NCI-H446 (cell line): ENCODE measurements around the gene APH1B.
"Not testable (repeated sequence)": the region's sequence is repeated elsewhere in the genome, so short reads cannot be mapped to it uniquely, and the experiment has no call there.

Experiments
- DNase-seq, 2 experiments: peaks; one replicate each; lab custom pipeline; 2025; lab: John Stamatoyannopoulos, UW

APH1B gene

DNA sequence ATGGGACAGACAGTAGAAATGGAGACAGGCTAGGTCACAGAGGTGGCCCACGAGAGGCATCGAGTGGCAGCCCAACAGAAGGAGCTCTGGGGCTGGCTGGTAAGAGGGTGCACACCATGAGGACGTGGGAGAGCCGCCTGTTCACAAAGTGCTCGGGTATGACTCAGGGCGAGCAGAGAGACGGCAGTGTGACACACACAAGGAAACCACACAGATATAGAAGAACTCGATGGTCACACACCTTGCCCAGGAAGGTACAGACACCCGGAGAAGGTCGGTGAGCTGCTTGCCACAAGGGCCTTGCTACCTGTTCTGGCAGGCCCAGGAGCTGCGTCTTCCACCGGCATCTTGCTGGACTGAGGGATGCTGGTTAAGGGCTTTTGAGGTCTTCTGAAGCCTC lies 54.1 kb downstream of the APH1B start:
- DNase-seq, result no peak

DNA sequence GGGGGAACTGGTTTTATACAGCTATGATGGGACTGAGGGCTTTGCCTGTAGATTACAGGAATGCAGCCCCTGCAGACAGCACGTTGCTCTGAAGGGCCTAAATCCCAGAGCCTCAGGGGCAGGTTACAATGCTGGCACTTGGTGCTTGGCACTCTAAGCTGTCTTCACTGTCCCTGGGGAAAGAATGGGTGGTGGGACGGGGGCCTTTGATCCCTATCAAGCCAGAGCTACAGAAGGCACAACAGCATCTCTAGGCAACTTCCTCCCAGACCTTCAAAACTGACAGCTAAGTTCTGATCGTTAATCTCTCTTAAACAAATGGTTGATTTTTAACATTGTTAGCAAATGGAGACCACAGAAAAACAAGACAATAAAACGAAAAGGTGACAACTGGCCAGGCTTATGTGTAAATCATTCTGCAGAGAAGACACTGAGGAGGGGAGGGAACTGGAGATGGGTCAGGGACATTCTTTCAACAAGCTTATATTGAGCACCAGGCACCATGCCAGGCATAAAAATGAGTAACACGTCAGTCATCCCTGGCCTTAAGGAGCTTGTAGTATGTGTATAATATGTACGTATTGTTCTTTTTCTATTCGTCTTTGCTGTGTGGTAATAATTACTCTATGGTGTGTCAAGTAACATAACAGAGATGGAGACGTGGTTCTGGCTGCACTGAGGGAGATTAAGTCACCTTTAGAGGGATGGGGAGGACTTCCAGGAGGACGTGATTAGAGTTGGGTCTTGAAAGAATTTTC lies 55.1 kb downstream of the APH1B start:
- DNase-seq, result peak; percentile 20 to 60

DNA sequence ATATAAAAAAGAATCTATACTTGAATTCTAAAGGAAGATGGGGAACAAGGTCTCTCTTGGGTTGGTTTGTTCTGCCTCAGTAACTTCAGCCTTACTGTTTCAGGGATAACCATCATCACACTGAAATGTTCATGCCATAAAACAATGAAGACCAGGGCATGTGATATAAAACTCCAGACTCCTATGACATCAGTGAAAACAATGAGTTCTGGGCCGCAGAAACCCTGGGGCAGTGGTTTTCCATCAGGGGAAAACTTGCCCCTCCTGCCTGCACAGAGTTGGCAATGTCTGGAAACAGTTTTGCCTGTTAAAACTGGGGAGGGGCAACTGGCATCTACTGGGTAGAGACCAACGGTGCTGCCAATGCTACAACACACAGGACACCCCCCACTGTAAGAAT lies 57.4 kb downstream of the APH1B start:
- DNase-seq, result no peak

DNA sequence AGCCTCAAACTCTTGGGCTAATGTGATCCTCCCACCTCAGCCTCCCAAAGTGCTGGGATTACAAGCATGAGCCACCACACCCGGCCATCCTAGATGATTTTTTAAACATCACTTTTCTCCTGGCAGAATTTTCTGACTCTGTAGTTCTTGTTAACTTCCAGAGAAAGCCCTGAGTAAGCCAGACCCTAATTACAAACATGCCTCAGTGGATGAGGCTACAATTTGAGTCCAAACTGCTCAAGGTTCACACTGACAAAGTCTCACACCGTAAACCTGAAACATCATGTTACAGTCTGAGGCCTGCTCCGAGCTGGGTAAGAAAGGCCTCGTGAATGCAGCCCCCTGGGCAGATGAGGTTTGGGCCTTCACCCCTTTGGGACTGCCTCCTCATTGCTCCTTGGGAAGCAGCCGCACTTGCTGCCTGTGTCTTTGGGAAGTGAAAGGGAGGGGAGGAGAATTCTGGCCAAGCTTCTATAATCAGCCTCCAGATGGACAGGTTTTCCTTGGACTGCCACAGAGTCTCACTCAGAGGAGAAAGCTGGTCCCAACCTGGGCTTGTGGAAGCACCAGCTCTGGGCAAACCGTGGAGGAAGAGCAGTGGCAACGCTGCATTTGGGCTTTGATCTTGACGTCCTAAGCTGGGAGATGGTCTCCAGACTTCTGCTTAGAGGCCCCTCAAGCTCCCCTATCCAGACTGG lies 58.3 kb downstream of the APH1B start:
- peak in 1 of 2 experiments; percentile 49 for DNase-seq

DNA sequence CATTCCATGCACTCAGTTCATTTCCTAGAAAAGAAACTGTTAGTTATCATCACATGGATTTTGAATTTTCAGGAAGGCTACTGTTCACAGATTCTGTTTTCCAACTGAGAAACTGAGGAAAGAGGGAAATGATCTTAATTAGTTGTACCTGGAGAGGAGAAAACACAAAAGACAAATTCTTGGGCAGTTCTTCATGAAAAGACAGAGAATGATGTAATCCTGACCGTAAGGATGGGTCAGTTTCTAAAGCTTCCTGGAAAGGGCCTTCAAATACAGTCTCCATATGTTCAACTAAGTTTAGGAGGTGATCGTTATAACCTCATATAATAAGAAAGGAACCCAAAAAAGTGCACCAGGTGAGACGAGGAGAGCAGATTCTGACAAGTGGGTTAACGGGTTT lies 59.6 kb downstream of the APH1B start:
- no peak for DNase-seq

DNA sequence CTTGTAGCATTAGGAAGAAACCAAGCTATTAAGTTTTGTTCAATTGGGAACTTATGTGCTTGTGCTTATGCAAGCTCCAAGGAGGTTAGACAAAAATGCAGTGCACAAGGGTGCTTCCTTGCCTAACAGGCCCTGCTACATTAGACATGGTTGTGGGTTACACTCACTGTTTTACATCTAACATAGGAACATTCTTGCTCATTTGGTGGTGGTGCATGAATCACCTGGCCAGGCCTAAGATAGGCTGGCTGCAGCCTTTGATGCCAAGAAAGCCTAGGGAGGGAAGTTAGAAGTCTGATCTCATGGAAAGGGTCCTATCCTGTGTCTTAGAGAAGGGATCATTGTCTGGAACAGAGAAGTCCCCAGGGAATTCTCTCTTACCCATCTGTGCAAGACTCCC lies 60.8 kb downstream of the APH1B start:
- DNase-seq, result peak in 1 of 2 experiments; percentile 9

DNA sequence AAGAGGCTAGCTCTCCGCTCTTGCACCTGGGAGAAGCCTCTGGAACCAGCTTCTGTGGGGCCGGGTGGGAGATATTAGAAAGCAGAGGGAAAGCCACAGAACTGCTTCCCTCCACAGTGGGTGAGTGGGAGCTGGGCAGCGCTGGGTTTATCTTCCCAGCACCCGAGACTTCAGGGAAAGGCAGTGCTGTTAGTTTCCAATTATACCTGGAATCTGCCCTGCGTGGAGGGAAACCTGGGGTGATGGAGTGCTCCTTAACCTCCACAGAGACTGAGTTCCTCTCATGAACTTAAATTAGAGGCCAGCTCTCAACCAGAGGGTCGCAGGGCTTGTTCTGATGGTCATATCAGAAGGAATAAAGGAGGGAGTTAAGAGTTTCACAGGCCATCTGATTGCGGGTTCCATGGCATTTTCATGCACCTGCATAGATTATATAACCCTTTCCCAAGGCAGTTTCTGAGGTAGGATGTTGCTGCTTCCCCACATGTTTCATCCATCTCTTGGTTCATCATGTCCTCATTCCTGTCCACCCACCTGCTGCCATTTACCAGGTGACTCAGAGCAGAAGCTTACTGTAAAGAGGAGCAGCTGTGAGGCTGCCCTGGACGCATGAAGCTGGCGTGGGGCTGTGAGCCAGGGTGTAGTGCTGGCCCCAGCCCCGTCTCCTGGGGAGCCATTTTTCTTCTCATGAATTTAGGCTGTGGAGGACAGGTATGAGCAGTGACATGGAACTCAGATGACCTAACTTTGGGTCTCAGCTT lies 61.8 kb downstream of the APH1B start:
- no peak for DNase-seq

DNA sequence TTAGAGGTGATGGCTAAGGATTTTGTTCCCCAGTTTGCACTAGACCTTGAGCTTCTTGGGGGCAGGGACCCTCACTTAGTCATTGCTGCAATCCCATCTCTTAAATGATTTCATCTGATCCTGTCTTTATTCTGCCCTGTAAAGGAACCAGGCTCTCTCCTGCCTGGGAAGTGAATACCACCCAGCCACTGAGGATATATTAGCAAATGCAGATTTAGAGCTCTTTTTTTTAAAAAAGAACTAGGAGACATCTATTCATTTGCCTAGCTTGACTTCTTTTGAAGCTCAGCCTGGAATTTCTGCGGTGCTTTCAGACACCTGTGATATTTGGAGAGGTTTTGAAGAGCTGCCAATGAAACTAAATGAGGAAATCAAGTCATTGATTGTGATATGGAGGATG lies 62.4 kb downstream of the APH1B start:
- DNase-seq, result no peak

DNA sequence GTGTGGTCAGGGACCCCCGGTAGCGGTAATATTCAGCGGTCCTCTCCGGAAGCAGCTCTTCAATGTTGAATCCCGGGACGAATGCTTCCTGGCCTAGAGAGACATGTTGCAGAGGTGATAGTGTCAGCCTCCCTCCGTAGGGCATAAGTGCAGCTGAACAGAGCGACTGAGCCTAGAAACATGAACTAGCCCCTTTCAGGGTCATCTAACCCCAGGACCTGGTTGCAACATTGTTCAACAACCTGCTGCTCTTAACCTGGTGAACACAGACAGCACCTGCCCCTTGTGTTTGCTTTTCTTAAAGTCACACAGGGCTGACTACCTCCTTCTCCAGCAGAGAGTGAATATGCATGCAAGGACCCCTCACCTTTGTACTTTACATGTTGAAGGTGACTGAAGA lies 62.9 kb downstream of the APH1B start:
- DNase-seq, result no peak

DNA sequence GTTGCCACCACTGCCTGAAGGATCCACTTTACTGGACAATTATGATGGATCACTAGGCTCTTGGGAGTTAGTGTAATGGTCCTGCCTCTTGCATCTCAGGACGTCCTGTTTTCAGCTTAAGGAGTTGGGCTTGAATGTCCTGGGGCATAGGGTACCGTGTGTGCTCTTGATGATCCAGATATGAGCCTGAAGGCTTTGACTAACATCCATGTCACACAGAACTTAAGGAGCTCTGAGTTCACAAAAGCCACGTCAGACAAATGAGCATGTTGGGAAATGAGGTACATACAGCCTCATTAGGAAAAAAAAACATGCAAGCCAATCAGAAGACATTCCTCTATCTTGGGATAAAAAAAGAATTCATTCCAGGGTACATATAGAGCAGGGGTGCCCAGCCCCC lies 63.5 kb downstream of the APH1B start:
- no peak for DNase-seq

DNA sequence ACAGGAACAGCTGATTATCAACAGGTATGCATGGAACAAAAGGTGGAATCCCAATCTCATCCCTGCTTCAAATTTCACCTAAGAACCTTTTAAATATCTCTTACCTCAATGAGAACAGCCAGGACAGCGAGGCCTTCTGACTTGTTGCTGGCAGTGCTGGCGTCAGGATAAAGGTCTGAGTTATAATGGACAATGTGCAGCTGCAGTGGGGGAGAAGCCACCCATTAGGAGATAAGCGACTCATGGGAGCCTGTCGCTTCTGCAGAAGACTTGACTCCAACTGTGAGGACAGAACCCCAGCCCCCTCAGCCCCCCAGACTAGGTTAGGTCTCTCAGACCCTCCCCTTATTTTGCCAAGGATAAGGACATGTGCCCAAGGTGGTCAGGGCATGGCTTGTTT lies 64.5 kb downstream of the APH1B start:
- DNase-seq, result no peak

DNA sequence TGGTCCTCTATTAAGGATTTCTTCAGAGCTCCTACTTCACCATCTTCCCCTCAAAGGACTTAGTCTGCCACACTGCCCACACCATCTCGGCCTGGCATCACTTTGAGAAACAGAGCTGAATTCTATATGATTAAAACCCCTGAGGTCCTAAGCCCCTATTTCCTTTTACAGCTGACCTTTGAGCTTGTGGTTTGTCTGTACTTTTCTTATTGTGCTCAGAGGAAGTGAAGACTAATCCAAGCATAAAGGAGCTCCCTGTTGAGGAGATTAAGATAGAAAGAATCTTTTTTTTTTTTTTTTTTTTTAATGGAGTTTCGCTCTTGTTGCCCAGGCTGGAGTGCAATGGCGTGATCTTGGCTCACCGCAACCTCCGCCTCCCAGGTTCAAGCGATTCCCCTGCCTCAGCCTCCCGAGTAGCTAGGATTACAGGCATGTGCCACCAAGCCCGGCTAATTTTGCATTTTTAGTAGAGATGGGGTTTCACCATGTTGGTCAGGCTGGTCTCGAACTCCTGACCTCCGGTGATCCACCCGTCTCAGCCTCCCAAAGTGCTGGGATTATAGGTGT lies 65.7 kb downstream of the APH1B start:
- not testable (repeated sequence) for DNase-seq

DNA sequence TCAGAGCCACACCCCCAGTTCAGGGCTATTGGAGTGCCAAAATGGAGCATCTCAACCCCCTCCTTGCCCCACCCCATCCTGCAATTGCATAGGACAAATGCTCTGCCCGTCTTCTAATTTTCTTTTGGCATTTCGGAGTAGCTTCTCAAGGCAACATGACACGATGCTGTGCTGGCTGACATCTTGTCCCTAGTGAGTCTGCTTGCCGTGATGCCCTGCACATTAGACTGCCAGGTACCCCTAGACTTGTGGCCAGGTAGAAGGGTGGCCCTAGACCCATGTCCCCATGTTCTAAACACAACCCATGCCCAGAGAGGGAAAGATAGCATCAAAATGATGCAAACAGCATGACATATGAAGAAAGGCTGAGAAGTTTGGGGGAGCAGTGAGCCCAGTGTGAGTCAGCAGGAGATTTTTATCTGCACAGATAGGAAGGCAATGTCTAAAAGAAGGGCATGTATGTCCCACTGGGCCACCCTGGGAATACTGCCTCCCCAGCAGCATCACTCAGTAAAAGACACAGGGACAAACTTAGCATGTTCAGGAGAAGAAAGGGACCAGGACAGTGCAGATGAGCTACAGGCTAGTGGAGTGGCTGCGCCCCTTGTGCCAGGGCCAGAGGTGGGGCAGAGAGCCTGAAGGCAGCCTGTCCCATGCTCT lies 67.5 kb downstream of the APH1B start:
- DNase-seq, result no peak

DNA sequence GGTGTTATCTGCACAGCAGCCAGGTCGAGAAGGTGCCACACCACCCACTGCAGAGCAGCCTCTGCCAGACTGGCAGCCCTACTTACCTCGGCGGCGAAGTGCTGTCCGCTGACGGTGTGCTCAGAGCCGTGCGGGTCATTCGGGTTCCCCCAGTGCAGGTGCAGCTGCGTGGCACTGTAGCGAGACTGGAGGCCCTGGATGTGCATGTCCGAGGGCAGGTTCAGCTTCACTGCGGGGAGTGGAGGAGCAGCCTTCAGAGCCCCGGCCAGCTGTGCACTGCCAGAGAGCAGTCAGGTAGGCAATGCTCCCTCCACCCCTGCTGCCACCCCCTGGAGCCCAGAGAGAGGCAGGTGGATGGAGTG lies 68.0 kb downstream of the APH1B start:
- no peak for DNase-seq

DNA sequence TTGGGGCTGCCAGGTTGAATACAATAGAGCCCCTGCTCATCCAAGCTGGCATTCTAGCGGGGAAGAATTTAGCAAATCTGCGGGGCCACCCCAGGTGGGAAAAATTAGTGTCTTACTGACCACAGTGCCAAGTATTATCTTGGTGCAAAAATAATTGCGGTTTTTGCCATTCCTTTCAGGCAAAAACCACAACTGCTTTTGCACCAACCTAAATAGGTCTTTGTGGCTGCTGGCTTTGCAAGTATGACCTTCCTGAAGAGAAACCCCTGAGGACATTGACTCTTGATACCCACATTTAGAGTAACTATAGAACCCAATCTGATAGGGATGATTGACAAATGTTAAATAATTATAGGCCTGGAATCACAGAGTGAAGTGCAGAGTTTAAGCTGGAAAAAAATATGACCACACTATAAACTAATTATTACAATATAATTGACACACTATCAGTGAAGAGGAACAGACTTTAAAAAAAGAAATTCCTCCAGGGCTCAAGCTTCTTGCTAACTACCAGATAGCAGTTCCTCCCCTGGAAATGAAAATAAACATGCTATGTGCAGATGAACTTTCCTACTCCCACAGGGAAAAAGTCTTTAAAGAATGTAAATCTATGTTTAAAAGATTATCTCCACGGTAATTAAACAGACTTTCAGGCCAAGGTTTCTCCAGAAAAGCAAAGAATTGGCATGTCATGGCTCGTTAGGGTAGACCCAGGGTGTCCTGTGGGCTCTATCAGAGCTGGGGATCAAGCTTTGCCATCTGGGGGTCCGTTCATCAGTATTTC lies 69.9 kb downstream of the APH1B start:
- DNase-seq, result peak in 1 of 2 experiments; percentile 3

DNA sequence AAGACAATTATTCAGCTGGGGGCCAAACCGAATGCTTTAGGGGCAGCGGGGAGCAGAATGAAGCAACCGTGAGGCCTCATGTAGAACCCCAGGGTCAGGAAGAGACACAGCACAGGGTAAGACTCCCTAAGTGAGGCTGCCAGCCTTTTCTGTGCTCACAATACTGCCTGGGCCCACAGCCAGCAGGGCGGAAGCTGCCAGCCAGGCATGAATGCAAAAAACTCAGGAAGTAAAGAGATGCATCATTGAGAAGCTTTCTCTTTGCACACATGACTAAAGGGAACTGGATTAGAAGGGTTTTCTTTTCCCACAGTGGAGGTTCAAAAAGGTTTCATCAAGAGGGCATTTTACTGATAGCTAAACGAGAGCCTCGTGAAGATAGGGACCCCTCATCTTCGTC lies 71.0 kb downstream of the APH1B start:
- peak; percentile 73 to 88 for DNase-seq

DNA sequence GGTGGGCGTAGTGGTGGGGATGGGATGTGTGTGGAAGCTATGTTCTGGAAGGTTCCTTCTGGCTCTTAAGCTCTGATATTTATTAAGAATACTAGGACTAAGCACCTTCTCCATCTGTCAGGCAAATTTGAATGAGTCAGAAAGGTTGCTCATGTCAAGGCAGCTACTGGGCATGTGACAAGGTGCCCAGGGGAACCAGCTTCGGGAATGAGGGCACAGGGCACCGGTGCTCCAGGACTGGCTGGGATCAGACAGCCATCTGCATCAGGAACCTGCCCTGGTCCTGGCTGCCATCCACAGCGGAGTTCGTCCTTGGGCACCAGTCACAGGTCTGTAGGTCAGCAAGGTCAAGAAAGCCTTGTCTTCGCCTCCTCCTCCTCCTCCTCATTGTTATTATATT lies 71.8 kb downstream of the APH1B start:
- peak in 1 of 2 experiments; percentile 3 for DNase-seq

DNA sequence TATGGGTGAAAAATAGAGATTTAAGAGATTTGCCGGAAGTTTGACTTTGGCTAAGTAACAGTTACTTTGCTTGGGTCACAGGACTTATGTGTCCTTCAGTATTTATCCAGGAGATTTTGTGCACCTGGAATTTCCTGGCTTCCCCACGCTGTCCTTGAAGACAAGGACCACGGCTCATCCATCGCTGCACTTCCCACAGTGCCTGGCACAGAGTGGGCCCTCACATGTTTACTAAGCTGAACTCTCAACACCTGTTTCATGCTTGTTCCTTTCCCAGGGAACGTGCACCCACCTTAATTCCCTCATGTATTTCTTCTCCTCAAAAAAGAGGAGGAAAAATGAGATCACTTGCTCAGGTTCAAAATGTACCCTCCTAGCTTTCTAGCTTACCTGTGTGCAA lies 72.2 kb downstream of the APH1B start:
- no peak for DNase-seq

DNA sequence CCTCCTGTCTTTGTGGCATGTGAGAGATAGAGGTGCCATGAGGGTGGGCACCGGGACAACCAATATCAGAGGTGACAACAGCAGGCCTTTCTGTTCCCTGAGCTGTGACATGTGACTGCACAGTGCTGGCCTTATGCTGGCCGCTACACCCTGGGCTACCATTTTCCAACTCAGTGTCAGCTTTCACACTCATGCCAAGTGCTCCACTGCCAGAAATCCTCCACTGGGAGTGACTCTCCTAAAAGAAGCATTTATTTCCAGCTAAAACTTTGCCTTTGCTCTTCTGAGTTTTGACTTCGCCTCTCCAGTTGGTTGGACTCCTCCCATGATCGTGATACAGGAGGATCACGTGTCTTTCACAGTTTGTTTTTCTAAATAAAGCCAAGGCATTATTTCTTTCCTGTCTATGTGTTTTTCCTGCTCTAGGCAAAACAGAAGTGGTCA lies 72.8 kb downstream of the APH1B start:
- peak in 1 of 2 experiments; percentile 17 for DNase-seq

DNA sequence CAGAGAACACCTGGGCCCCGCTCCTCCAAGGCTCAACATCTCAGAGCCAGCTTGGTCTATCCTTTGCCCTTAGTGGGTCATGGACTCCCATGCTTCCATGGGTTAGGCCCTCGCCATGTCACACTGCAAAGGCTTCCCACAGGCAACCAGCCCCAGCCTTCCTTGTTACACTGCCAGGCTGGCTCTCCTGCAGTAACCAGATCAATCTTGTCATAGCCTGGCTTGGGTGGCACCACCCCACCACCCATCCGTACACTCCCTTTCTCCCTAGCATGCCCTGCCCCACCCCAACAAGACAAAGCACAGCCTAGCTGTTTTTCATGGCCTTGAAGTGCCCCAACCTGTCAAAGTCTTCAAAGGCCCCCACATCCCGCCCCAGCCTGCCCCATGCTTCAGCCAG lies 73.8 kb downstream of the APH1B start:
- DNase-seq, result no peak

DNA sequence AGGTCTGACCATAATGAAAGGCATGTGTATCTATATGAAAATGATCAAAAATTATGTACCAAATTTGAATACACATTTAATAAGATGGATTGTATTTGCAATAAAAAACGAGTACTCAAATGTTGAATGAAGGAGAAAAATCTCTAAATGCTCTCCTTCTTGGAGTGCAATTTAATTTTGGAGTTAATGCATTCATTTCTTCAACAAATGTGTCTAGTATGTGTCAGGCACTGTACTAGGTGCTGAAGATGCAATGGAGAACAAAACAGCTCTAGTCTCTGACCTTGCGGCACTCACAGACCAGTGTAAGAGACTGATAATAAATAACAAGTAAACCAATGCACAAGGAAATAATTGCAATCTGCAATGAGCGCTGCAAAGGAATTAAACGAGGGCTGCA lies 75.4 kb downstream of the APH1B start:
- DNase-seq, result no peak
